RWPE2 (cell line): ENCODE data around the gene TNK2.

Source experiments
- ATAC-seq: fragments of 200-7000 bp; cut with Tn5 transposase; 3 replicates; pipeline ENCODE4 v1.9.1; 2021; ENCODE audit warnings: low read depth
- DNase-seq: peaks from one replicate; pipeline ENCODE4 v3.0.0-alpha.2; 2020; ENCODE audit warnings: low spot score
- H3K27ac ChIP-seq: fragments of 450-650 bp; 2 replicates; pipeline ENCODE4 v1.5.1; 2017; ENCODE audit warnings: mild to moderate bottlenecking; ENCODE audit not compliant: poor library complexity, severe bottlenecking
- H3K27me3 ChIP-seq: fragments of 250-450 bp; sonication (Bioruptor Pico); 2 replicates; pipeline ENCODE4 v1.5.1; 2021; ENCODE audit warnings: mild to moderate bottlenecking, moderate library complexity; ENCODE audit not compliant: insufficient read depth, poor library complexity, severe bottlenecking
- H3K36me3 ChIP-seq: fragments of 250-450 bp; sonication (Bioruptor Pico); 2 replicates; pipeline ENCODE4 v1.5.1; 2020; ENCODE audit warnings: low read depth, mild to moderate bottlenecking, moderate library complexity
- H3K4me1 ChIP-seq: fragments of 250-450 bp; sonication (Bioruptor Pico); 2 replicates; pipeline ENCODE4 v1.5.1; 2021; ENCODE audit warnings: mild to moderate bottlenecking, moderate library complexity; ENCODE audit not compliant: insufficient read depth, poor library complexity, severe bottlenecking
- H3K4me3 ChIP-seq: fragments of 250-450 bp; sonication (Bioruptor Pico); 2 replicates; pipeline ENCODE4 v1.5.1; 2021; ENCODE audit warnings: mild to moderate bottlenecking, moderate library complexity; ENCODE audit not compliant: severe bottlenecking
- H3K9me3 ChIP-seq: fragments of 250-450 bp; sonication (Bioruptor Pico); 2 replicates; pipeline ENCODE4 v1.5.1; 2021; ENCODE audit warnings: mild to moderate bottlenecking, moderate library complexity; ENCODE audit not compliant: severe bottlenecking
- CTCF ChIP-seq: fragments of 450-650 bp; IDR thresholded peaks from one replicate; pipeline ENCODE4 v1.5.1; 2017; ENCODE audit warnings: mild to moderate bottlenecking, moderate library complexity; ENCODE audit not compliant: poor library complexity, severe bottlenecking

The TNK2 gene

GRCh38 chr3:195892105-195893043 is 16.0 kb downstream of the TNK2 start:
- Histone ChIP-seq H3K9me3 (no peaks in the 10 kb centered on the region), H3K4me3 (no peak overlapping the region), H3K27ac (peak overlapping the region; percentile 98), H3K36me3 (peaks cover 16% of the 10 kb centered on the region), H3K27me3 (no peaks in the 10 kb centered on the region), H3K4me1 (peaks cover 13% of the 10 kb centered on the region)
- no peak for TF ChIP-seq CTCF
- DNase-seq: no peak
- ATAC-seq: no peak

- Histone ChIP-seq H3K4me3 (no peak overlapping the region), H3K27ac (no peak overlapping the region), H3K9me3 (no peaks in the 10 kb centered on the region), H3K36me3 (peaks cover 16% of the 10 kb centered on the region), H3K4me1 (peaks cover 8% of the 10 kb centered on the region), H3K27me3 (no peaks in the 10 kb centered on the region)
- no peak for ATAC-seq
- DNase-seq: no peak
- TF ChIP-seq CTCF: no peak
Measured at GRCh38 chr3:195891431-195892104, 16.8 kb downstream of the TNK2 start.

- Histone ChIP-seq H3K4me3 (no peak overlapping the region), H3K36me3 (peaks cover 21% of the 10 kb centered on the region), H3K4me1 (peaks cover 8% of the 10 kb centered on the region), H3K27ac (no peak overlapping the region), H3K27me3 (no peaks in the 10 kb centered on the region), H3K9me3 (no peaks in the 10 kb centered on the region)
- no peak for TF ChIP-seq CTCF
- ATAC-seq: no peak
- DNase-seq: no peak
Measured at GRCh38 chr3:195889870-195890295, 18.5 kb downstream of the TNK2 start.

- TF ChIP-seq CTCF: no peak
- H3K4me1 ChIP-seq: peaks cover 8% of the 10 kb centered on the region
- no peaks in the 10 kb centered on the region for H3K9me3 ChIP-seq
- ATAC-seq: no peak
- DNase-seq: no peak
- no peak overlapping the region for H3K4me3 ChIP-seq
- peaks cover 28% of the 10 kb centered on the region for H3K36me3 ChIP-seq
- H3K27ac ChIP-seq: no peak overlapping the region
- no peaks in the 10 kb centered on the region for H3K27me3 ChIP-seq
Measured at GRCh38 chr3:195888981-195889869, 19.1 kb downstream of the TNK2 start.
